ENCODE data around the gene SNORC. TPM values are rescaled to one million over a fixed set of nuclear protein-coding genes. Genes with fewer than 3 reads are reported as not detected.

SNORC gene
- total and polyA plus RNA-seq, 2 of the 4 experiments (the other 2 are of a cell fraction) = under 0.01 to 0.67 TPM

DNA sequence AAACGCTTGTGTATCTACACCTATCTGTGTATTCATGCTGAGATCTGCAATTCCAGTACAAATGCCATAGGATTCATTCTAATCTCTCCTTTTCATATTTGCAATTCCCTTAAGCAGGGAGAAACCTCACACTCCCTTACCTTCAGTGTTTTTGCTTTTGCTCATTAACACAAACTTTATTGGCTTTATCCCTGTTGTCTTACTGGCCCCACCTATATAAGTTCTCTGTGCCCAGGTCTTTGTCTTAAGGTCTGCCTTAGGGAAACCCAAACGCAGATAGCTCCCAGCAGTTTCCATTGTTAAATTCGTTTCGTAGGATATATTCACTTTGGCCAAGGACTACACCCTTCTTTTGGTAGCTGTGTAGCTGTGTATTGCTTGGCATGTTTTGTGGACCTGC lies 4.0 kb upstream of the SNORC start:
- ATAC-seq (ENCODE audit: low read depth) (no peak), DNase-seq (no peak)
- no TSS peak for BruUV-seq (replicated peaks)

More for the DNA sequence above, 4.0 kb upstream of the SNORC start:
- Histone ChIP-seq H3K18ac (ENCODE audit: low read depth, low read length) (no peak overlapping the region), H3K9me1 (ENCODE audit: insufficient read depth, low read length) (peaks cover 8% of the 10 kb centered on the region; the same call in 1 of the 2 replicates), H3K23ac (ENCODE audit: low read depth, low read length) (no peak overlapping the region), H4K8ac (ENCODE audit: low read depth in 2 of 2, low read length in 2 of 2) (no peak overlapping the region), H4K20me1 (ENCODE audit: insufficient read depth, low read length) (no peaks in the 10 kb centered on the region), H2AK9ac (replicated peaks; ENCODE audit: low read depth, low read length, poor library complexity) (no peak overlapping the region), H3K27ac (ENCODE audit: insufficient read depth, low read length) (no peak overlapping the region), H3K4me2 (ENCODE audit: low read depth, low read length) (no peak overlapping the region), H2AFZ (replicated peaks; ENCODE audit: low read length, poor library complexity) (no peak overlapping the region), H2BK15ac (ENCODE audit: low read depth, low read length) (no peak overlapping the region), H3K4ac (ENCODE audit: low read depth, low read length) (no peak overlapping the region), H2BK5ac (ENCODE audit: low read depth, low read length, poor library complexity, severe bottlenecking) (no peak overlapping the region), H3K9me3 (ENCODE audit: control insufficient read depth, insufficient read depth, low read length) (no peaks in the 10 kb centered on the region), H2BK120ac (ENCODE audit: low read depth, low read length) (no peak overlapping the region), H3K36me3 (ENCODE audit: control insufficient read depth, insufficient read depth, low read length) (peaks cover 3% of the 10 kb centered on the region), H2BK20ac (ENCODE audit: low read depth, low read length) (no peak overlapping the region), H4K5ac (ENCODE audit: low read depth, low read length) (no peak overlapping the region), H3K4me1 (ENCODE audit: control insufficient read depth, insufficient read depth, low read length) (no peaks in the 10 kb centered on the region), H3K79me1 (ENCODE audit: low read depth in 1 of 2, low read length in 2 of 2) (no peaks in the 10 kb centered on the region), H3K56ac (ENCODE audit: extremely low read depth, insufficient read depth, low read length) (no peak overlapping the region), H3K4me3 (ENCODE audit: insufficient read depth, low read depth, low read length) (no peak overlapping the region), H3K9ac (ENCODE audit: low read depth, low read length) (no peak overlapping the region), H4K91ac (ENCODE audit: insufficient read depth, low read depth, low read length) (no peak overlapping the region), H2AK5ac (ENCODE audit: low read depth, low read length) (no peak overlapping the region), H3K14ac (replicated peaks; ENCODE audit: low read depth, low read length) (no peak overlapping the region), H3K27me3 (ENCODE audit: control insufficient read depth, insufficient read depth, low read length) (no peaks in the 10 kb centered on the region)
- in situ Hi-C loops (cut with MboI; ENCODE audit: low sequenced_read_pairs) (no loop called here), dilution Hi-C loops (cut with HindIII; ENCODE audit: low sequenced_read_pairs, unreplicated experiment) (no loop called here), intact Hi-C loops (cut with micrococcal nuclease) (no loop called here)
- CTCF ChIA-PET = interaction anchor here (1.7 kb wide), 1 partner anchor 187 kb away, joined by 5 read pairs; no protein-coding TSS in a partner anchor
- POLR2A ChIA-PET (ENCODE audit: unreplicated experiment) = no interaction called here
- WGBS, 2 experiments (ENCODE audit: extremely low coverage in 2 of 2, insufficient read length in 1 of 2) = no CpG with 5 or more reads among the region's 4 CpGs
- TF ChIP-seq CTCF (conservative IDR thresholded peaks at IDR 0.05; ENCODE audit: low read depth, low read length) (no peak), FOS (IDR thresholded peaks at IDR 0.05; ENCODE audit: low read depth, low read length) (no peak), MAZ (IDR thresholded peaks at IDR 0.05; ENCODE audit: borderline replicate concordance, low read depth, low read length) (no peak), CEBPB (IDR thresholded peaks at IDR 0.05; ENCODE audit: low read depth, low read length) (no peak), CHD1 (IDR thresholded peaks at IDR 0.05; ENCODE audit: low read depth, low read length) (no peak), POLR2A (IDR thresholded peaks at IDR 0.05; ENCODE audit: low read depth, low read length) (no peak), RFX5 (IDR thresholded peaks at IDR 0.05; ENCODE audit: low read depth, low read length) (no peak), USF2 (IDR thresholded peaks at IDR 0.05; ENCODE audit: low read depth, low read length) (no peak), RAD21 (IDR thresholded peaks at IDR 0.05; ENCODE audit: low read length) (no peak), BHLHE40 (IDR thresholded peaks at IDR 0.05; ENCODE audit: low read depth, low read length) (no peak), SMC3 (IDR thresholded peaks at IDR 0.05; ENCODE audit: low read depth, low read length) (no peak), RCOR1 (IDR thresholded peaks at IDR 0.05; ENCODE audit: insufficient replicate concordance, low read length) (no peak), MAFK (IDR thresholded peaks at IDR 0.05; ENCODE audit: low read depth, low read length) (no peak), NFE2L2 (IDR thresholded peaks at IDR 0.05; ENCODE audit: low read depth, low read length) (no peak), MXI1 (IDR thresholded peaks at IDR 0.05; ENCODE audit: borderline replicate concordance, low read depth, low read length) (no peak)
- TF ChIP-seq, protein P1, sequence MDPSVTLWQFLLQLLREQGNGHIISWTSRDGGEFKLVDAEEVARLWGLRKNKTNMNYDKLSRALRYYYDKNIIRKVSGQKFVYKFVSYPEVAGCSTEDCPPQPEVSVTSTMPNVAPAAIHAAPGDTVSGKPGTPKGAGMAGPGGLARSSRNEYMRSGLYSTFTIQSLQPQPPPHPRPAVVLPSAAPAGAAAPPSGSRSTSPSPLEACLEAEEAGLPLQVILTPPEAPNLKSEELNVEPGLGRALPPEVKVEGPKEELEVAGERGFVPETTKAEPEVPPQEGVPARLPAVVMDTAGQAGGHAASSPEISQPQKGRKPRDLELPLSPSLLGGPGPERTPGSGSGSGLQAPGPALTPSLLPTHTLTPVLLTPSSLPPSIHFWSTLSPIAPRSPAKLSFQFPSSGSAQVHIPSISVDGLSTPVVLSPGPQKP (IDR thresholded peaks at IDR 0.05; ENCODE audit: borderline replicate concordance, low read depth, low read length) = no peak
